Measurements from ENCODE around the gene SUSD4. TPM values are rescaled to one million over a fixed set of nuclear protein-coding genes. Genes with fewer than 3 reads are reported as not detected.

The SUSD4 gene
- total RNA-seq, 1 donor from 2014 or later: 0.84 TPM

DNA sequence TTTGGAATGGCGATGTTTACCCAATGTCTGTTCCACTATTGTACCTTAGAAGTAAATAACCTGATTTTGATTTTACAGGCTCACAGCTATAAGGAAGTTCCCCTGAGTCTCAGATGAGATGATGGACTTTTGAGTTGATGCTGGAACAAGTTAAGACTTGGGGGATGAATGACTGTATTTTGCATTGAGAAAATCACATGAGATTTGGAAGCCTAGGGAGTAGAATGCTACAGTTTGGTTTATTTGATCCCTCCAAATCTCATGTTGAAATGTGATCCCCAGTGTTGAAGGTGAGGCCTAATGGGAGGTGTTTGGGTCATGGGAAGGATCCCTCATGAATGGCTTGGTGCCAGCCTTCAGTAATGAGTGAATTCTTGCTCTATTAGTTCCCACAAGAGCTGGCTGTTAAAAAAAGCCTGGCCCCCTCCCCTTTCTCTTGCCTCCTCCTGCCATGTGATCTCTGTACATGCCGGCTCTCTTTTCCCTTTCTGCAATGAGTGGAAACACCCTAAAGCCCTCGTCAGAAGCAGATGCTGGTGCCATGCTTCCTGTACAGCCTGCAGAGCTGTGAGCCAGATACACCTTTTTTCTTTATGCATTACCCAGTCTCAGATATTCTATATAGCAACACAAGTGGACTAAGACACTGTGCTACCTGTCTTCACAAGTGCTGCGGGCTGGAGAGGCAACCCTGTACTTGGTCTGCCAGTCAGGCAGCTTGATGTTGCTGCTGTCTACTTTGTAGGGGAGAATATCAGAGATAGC is 143.9 kb downstream of the SUSD4 start:
- TF ChIP-seq, protein P1, sequence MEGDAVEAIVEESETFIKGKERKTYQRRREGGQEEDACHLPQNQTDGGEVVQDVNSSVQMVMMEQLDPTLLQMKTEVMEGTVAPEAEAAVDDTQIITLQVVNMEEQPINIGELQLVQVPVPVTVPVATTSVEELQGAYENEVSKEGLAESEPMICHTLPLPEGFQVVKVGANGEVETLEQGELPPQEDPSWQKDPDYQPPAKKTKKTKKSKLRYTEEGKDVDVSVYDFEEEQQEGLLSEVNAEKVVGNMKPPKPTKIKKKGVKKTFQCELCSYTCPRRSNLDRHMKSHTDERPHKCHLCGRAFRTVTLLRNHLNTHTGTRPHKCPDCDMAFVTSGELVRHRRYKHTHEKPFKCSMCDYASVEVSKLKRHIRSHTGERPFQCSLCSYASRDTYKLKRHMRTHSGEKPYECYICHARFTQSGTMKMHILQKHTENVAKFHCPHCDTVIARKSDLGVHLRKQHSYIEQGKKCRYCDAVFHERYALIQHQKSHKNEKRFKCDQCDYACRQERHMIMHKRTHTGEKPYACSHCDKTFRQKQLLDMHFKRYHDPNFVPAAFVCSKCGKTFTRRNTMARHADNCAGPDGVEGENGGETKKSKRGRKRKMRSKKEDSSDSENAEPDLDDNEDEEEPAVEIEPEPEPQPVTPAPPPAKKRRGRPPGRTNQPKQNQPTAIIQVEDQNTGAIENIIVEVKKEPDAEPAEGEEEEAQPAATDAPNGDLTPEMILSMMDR (IDR thresholded peaks at IDR 0.05; ENCODE audit: insufficient read depth, low read length, poor library complexity, severe bottlenecking): no peak
- Histone ChIP-seq H3K27me3 (ENCODE audit: control insufficient read depth, insufficient read depth, low read length) (no peaks in the 10 kb centered on the region), H3K4me3 (ENCODE audit: low read depth, low read length) (no peak overlapping the region), H3K36me3 (ENCODE audit: control insufficient read depth, insufficient read depth, low read length) (no peaks in the 10 kb centered on the region)
- DNase-seq (ENCODE audit: low read depth): no peak

DNA sequence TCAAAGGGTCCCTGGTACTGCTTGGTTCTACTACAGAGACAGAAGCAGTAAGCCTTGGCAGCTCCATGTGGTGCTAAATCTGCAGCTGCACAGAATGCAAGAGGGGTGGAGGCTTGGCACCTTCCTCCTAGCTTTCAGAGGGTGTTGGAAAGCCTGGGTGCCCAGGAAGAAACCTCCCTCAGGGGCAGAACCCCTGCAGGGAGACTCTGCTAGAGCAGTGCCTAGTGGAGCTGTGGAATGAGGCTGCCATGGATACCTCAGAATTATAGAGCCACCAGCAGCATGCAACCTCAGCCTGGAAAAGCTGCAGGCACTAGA is 144.7 kb downstream of the SUSD4 start:
- TF ChIP-seq, protein P1 (IDR thresholded peaks at IDR 0.05; ENCODE audit: insufficient read depth, low read length, poor library complexity, severe bottlenecking): no peak
- no peaks in the 10 kb centered on the region for H3K27me3 ChIP-seq (ENCODE audit: control insufficient read depth, insufficient read depth, low read length)
- DNase-seq (ENCODE audit: low read depth): no peak
- H3K36me3 ChIP-seq (ENCODE audit: control insufficient read depth, insufficient read depth, low read length): no peaks in the 10 kb centered on the region
- no peak overlapping the region for H3K4me3 ChIP-seq (ENCODE audit: low read depth, low read length)

DNA sequence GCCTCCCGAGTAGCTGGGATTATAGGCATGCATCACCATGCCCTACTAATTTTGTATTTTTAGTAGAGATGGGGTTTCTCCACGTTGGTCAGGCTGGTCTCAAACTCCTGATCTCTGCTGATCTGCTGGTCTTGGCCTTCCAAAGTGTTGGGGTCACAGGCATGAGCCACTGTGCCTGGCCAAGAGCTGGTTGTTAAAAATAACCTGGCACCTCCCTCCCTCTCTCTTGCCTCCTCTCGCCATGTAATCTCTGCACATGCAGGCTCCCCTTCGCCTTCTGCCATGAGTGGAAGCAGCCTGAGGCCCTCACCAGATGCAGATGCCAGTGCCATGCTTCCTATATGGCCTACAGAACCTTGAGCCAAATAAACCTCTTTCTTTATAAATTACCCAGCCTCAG is 146.2 kb downstream of the SUSD4 start:
- Histone ChIP-seq H3K27me3 (ENCODE audit: control insufficient read depth, insufficient read depth, low read length) (no peaks in the 10 kb centered on the region), H3K36me3 (ENCODE audit: control insufficient read depth, insufficient read depth, low read length) (no peaks in the 10 kb centered on the region), H3K4me3 (ENCODE audit: low read depth, low read length) (no peak overlapping the region)
- no peak for DNase-seq (ENCODE audit: low read depth)
- TF ChIP-seq, protein P1 (IDR thresholded peaks at IDR 0.05; ENCODE audit: insufficient read depth, low read length, poor library complexity, severe bottlenecking): no peak

DNA sequence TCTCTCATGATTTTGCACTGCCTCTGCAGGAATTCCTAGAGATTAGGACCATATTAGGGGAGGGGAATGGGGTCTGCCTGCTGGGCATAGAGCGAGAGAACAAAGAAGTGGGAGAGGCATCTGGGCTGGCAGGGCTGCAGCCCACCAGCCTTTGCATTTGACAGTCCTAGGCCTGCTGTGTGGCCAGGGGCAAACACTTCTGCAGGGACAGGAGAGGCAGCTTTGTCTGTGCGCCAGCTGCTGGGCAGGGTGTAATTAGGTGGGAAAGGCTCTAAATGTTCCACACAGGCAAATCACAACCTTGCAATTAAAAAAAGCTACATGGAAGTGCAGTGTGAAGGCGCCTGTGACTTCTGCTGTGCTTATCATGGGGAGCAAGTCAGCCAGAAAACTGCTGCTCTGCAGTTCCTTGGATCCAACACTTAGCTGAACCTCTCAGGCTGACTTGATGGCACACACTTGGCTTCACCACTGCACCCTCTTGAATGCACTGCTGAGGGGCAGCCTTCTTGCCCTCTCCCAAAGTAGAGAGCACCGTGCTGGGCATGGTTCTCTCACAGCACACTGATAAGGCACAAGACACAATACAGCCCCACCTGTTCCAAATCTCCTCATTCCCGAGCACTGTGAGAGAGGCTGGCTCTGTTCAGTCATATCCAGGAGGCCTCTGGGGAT is 147.3 kb downstream of the SUSD4 start:
- no peaks in the 10 kb centered on the region for H3K27me3 ChIP-seq (ENCODE audit: control insufficient read depth, insufficient read depth, low read length)
- no peak for DNase-seq (ENCODE audit: low read depth)
- TF ChIP-seq, protein P1 (IDR thresholded peaks at IDR 0.05; ENCODE audit: insufficient read depth, low read length, poor library complexity, severe bottlenecking): no peak
- H3K4me3 ChIP-seq (ENCODE audit: low read depth, low read length): no peak overlapping the region
- no peaks in the 10 kb centered on the region for H3K36me3 ChIP-seq (ENCODE audit: control insufficient read depth, insufficient read depth, low read length)

DNA sequence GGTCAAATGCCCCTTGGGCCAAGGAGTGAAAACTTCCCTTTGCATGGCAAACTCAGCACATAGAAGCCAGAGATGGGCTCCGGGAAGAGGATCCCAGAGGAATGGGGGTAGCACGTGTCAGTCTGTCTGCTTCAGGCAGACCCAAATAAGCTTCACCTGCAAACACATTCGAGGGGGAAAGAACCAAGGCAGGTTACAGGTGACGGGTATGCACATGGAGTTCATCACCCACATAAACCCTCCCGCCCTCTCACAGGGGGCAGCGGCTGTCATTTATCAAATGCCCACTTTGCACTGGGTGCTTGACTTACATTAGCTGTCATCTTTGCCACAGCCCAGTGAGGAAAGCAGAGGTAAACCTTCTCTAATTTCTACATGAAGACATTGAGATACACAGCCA is 147.9 kb downstream of the SUSD4 start:
- TF ChIP-seq, protein P1 (IDR thresholded peaks at IDR 0.05; ENCODE audit: insufficient read depth, low read length, poor library complexity, severe bottlenecking): no peak

More for the DNA sequence above, 147.9 kb downstream of the SUSD4 start:
- DNase-seq (ENCODE audit: low read depth): no peak
- no peaks in the 10 kb centered on the region for H3K36me3 ChIP-seq (ENCODE audit: control insufficient read depth, insufficient read depth, low read length)
- no peak overlapping the region for H3K4me3 ChIP-seq (ENCODE audit: low read depth, low read length)
- no peaks in the 10 kb centered on the region for H3K27me3 ChIP-seq (ENCODE audit: control insufficient read depth, insufficient read depth, low read length)
